A549 (cell line): ENCODE measurements around the gene SLC1A4.

ENCODE experiments used
- MAFK ChIP-seq: fragments of 450-650 bp; IDR thresholded peaks from 2 replicates; pipeline ENCODE4 v1.6.1; 2014; ENCODE audit not compliant: partially characterized antibody
- TF ChIP-seq, protein P1 (sequence below): fragments of >200 bp; sonication (Bioruptor Twin); formaldehyde crosslinking; IDR thresholded peaks from 3 replicates; pipeline ENCODE4 v1.5.1; 2016
- TF ChIP-seq, protein P2 (sequence below): fragments of 150-350 bp; IDR thresholded peaks from 2 replicates; pipeline ENCODE4 v1.6.1; 2014; ENCODE audit warnings: low read depth, mild to moderate bottlenecking, low read length

DNA sequence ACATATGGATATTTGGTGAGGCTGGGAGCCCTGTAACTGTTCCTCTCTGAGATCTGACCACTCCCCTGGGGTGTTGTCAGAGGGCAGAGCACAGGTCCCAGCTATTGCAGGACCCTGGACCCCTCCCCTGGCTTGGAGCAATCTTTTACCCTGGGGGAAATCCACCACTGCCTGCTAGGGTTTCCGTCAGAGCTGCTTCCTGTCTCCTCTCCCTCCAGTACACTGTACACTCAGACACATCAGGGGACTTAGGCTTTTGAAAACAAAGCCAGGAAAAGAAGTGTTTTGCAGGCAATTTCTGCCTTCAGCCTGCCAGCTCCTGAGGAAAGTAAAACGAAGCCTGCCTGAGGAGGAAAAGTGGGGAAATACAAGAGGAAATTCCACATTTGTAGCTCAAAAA lies 53.8 kb downstream of the SLC1A4 start:
- TF ChIP-seq, protein P1, sequence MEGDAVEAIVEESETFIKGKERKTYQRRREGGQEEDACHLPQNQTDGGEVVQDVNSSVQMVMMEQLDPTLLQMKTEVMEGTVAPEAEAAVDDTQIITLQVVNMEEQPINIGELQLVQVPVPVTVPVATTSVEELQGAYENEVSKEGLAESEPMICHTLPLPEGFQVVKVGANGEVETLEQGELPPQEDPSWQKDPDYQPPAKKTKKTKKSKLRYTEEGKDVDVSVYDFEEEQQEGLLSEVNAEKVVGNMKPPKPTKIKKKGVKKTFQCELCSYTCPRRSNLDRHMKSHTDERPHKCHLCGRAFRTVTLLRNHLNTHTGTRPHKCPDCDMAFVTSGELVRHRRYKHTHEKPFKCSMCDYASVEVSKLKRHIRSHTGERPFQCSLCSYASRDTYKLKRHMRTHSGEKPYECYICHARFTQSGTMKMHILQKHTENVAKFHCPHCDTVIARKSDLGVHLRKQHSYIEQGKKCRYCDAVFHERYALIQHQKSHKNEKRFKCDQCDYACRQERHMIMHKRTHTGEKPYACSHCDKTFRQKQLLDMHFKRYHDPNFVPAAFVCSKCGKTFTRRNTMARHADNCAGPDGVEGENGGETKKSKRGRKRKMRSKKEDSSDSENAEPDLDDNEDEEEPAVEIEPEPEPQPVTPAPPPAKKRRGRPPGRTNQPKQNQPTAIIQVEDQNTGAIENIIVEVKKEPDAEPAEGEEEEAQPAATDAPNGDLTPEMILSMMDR: no peak
- TF ChIP-seq, protein P2, sequence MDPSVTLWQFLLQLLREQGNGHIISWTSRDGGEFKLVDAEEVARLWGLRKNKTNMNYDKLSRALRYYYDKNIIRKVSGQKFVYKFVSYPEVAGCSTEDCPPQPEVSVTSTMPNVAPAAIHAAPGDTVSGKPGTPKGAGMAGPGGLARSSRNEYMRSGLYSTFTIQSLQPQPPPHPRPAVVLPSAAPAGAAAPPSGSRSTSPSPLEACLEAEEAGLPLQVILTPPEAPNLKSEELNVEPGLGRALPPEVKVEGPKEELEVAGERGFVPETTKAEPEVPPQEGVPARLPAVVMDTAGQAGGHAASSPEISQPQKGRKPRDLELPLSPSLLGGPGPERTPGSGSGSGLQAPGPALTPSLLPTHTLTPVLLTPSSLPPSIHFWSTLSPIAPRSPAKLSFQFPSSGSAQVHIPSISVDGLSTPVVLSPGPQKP: no peak
- TF ChIP-seq MAFK: no peak
